HG03442 (cell line): ENCODE data around the gene RNF151.
"Not testable (repeated sequence)": the region's sequence is repeated elsewhere in the genome, so short reads cannot be mapped to it uniquely, and the experiment has no call there.

ENCODE experiments used
- ATAC-seq: cut with Tn5 transposase; IDR thresholded peaks from one replicate; pipeline ENCODE4 v1.9.1; 2021; ENCODE audit warnings: mild to moderate bottlenecking, moderate library complexity; ENCODE audit not compliant: unreplicated experiment

RNF151 gene, protein sequence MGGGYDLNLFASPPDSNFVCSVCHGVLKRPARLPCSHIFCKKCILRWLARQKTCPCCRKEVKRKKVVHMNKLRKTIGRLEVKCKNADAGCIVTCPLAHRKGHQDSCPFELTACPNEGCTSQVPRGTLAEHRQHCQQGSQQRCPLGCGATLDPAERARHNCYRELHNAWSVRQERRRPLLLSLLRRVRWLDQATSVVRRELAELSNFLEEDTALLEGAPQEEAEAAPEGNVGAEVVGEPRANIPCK

DNA sequence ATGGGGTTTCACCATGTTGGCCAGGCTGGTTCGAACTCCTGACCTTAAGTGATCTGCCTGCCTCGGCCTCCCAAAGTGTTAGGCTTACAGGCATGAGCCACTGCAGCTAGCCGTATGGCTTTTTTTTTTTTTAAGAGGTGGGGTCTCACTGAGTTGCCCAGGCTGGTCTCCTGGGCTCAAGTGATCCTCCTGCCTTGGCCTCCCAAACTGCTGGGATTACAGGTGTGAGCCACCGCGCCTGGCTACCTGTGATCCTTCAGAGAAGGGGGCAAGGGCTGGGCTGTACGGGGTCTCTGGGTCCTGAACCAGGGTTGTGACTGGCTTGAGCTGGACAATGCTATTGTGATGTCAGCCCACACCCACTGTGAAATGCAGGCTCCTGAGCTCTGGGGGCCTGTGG is at the start of gene RNF151:
TSS of gene RNF151 (plus strand) at position 397 of the 400 bp plus-strand sequence. CDS start 26 bp downstream, outside the sequence.
- ATAC-seq: no peak

DNA sequence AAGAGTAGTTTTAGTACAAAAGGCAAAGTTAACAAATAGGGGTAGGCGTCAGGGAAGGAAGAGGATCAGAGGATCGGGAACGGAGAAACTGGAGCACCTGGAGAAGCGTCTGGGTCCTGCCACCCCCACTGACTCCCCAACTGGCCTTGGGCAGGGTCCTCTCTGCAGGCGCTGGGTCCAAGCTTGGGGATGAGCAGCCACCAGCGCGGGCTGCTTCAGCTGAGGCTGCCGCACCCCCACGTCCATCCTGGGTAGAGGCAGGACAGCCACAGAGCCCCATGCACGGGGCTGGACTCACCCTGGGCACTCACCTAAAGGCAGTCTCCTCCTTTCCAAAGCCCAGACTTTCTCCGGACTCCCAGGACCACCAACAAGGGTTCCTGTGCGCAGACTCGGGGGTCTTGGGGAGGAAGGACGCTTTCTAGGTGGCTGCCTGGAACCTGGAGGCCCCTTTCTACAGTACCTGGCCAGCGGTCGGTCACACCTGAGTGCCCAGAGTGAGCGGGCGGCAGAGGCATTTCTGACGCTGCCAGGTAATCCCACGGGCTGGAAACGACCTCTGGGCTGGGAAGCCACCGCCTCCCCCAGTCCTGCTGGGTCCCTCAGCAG is 49.5 kb upstream of the RNF151 start:
- ATAC-seq: no peak

DNA sequence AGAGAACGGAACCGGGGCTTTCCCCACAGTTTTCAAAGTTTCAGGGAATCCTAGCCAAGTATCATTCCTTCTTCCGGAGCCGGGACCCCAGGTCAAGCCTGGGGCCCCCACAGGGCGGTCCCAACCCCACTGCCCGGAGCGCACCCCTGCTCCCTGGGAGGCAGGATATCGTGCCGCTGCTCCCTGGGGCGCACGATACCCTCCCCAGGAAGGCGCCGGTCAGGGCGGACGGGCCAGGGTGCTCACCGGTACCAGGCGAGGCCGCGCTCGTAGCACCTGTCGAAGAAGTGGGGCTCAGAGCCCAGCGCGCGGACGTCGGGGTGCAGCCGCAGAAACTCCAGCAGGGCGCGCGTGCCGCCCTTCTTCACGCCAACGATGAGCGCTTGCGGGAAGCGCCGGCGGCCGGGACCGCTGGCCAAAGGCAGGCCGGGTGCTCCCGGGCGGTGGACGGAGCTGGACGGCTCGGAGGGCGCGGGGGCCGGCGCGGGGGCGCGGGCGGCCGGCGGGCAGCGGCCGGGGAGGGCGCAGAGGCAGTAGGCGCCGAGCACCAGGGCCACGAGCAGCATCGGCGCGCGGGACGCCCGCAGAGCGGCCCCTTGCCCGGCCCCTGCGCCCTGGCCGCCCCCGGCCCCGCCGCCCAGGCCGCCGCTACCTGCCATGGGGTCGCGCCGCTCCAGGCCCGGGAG is 48.8 kb upstream of the RNF151 start:
- no peak for ATAC-seq

DNA sequence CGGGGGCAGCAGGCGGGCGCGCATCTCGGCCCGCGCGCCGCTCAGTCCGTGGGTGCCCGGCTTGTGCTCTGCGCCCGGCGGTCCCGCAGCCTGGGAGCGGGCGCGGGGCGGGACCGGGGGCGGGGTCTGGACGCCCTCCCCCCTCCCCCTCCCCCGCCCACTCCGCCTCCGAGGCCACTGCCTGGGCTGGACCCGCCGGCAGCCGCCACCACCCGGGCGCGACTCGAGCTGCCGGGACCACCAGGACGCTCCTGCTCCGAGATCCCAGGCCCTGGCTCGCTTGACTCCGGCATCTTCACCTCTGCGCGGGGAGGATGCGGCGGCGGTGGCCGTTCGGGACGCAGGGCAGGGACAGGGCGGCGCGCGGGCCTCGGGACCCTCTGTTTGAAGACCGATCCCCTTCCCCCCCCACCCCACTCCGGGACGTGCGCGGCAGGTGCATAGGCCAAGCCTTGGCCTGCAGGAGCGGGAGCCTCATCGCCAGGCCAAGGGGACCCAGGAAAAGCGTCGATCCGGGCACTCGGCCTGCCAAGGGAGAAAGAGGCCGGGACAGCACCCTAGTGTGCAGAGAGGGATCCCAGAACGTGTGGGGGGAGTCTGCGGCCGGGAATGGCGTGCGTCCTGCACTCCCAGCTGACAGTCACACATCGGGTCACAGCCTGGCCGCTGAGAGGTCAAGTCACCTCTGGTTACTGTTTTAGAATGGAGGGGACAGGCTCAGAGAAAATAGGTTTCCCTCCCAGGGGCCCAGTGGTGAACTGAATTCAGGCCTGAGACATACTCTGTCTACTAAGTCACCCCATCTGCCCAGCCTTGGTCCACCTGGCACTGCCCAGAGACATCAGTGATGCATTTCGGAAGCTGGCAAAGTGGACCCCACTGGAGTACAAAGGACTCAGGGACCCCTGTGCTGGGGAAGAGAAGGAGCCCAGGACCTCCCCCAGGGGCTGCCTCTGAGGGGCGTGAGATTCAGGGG is 48.0 kb upstream of the RNF151 start, which contains the start of gene HS3ST6:
TSS of gene HS3ST6 (minus strand) at position 65 of the 976 bp plus-strand sequence. CDS start 92 bp downstream, outside the sequence.
- no peak for ATAC-seq

DNA sequence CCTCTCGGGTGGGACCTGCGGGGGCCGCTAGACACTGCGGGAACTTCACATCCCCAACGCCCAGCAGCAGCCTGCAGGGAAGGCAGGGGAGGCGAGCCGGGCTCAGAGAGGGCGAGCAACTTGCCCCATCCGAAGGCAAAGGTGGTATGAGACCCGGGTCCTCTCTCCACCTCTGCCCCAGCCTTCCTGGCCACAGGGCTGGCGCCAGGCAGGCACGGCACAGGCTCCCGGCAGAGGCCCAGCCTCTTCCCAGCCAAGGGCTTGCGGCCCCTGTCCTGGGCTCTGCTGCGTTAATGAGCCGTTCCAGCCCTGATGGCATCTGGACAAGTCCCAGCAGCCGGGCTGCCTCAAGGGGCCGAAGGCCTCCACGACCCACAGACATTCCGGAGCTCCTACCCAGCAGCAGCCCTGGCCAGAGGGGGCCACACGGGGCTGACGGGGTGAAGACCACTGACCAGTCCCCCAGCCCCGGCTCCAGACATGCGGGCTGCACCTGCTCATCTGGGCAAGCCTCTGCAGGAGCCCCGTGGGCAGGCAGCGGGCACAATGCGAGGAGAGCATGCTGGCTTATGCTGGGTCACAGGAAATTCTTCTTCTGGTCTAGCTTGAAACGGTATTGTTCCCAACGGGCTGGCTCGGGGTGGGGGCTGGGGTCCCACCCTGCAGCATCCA is 47.2 kb upstream of the RNF151 start:
- no peak for ATAC-seq

GRCh38 chr16:1920122-1920521 is 46.5 kb upstream of the RNF151 start:
- not testable (repeated sequence) for ATAC-seq

- ATAC-seq: no peak
These were observed 45.9 kb upstream of the RNF151 start for GRCh38 chr16:1920727-1921171.

GRCh38 chr16:1922357-1922756 is 44.3 kb upstream of the RNF151 start:
- no peak for ATAC-seq

DNA sequence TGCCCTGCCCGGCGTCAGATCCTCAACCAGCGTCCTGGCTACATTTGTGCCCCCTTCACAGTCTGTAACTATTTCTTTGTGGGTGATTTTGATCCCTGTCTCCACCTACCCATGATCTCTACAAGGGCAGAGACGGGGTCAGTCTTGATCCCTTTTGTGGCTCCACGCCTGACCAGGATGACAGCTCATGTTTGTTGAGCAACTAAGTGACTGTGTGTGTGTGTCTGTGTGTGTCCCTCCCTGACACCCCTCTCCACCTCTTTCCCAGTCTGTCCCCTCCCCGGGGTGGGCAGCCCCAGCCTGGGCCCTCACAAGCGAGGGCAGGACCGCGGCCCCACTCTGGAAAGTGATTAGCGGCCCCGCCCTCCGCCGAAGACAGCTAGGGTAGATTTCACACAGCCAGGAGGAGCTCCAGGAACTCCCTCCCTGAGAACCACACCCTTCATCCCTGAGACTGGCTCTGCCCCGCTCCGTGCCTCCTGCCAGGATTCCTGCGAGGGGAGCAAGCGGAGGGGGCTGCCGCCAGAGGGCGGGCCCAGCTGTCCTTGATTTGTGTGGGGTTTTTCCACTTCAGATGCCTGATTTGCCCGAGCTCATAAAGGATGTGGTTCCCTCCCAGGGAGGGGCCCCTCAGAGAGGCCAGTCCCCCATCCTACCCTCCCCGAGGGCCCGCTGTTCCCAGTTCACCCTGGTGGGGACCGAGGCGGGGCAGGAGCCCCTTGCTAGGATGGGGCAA is 43.2 kb upstream of the RNF151 start:
- no peak for ATAC-seq

DNA sequence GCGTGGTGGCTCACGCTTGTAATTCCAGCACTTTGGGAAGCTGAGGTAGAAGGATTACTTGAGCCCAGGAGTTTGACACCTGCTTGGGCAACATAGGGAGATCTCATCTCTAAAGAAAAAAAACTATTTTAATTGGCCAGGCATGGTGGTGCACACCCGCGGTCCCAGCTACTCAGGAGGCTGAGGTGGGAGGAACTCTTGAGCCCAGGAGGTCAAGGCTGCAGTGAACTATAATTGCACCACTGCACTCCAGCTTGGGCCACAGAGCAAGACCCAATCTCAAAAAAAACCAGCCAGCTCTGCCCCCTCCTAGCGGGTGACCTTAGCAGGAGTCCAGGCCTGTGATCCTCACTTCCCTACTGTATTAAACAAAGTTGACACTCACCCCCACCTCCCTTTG is 42.6 kb upstream of the RNF151 start:
- ATAC-seq: no peak

DNA sequence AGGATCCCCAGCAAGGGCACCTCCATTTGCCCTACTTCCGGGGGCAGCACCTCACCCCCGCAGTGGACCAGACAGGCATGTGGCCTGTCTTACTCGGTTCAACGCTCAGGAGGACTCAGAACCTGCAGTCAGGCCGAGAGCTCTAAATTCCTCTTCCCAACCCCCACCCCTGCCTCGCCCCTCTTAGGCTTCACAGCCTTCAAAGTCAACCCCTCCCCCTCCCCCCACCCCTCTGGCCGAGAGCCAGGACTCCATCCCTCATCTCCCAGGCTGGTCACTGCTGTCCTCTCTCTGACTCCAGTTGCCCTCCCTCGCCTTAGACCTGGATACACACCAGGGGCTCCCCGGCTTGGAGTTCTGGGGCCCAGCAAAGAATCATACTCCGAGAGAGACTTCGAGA is 40.4 kb upstream of the RNF151 start:
- ATAC-seq: no peak

- ATAC-seq: no peak
These were observed 37.6 kb upstream of the RNF151 start for GRCh38 chr16:1929105-1929504.

DNA sequence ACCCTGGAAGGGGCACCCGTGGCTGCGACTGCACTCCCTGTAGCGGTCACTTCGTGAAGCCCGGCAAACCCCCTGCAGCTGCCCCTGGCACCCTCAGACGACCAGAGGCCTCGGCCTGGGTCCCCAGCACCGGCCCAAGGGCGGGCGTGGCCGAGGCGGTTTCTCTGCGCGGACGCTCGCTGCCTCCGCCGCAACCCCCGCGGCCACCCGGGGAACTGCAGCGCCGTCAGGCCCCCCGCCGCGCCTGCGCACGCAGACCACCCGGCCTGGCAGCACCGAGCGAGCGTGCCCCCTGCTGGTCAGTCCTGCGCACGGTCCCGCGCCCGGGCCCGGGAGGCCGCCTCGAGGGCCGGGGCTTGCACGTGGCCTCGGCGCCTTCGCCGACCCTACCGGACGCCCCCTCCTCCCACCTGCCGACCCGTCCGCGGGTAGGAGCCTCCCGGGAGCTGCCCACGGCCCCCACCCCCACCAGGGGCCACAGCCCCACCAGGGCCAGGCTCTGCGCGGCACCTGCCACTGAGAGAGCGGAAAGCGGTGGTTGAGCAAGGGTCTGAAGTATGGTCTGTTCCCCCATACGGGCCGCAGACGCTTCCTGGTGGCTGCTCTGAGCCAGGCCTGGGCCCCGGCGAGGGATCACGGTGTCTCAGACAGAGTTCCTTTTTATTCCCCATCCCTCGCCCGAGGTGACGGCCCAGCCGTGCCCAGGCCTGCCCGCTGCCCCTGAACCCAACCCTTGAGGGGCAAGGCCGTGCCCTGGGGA is 36.9 kb upstream of the RNF151 start:
- ATAC-seq: peak; percentile 83

GRCh38 chr16:1930338-1930720 is 36.3 kb upstream of the RNF151 start:
- ATAC-seq: no peak

DNA sequence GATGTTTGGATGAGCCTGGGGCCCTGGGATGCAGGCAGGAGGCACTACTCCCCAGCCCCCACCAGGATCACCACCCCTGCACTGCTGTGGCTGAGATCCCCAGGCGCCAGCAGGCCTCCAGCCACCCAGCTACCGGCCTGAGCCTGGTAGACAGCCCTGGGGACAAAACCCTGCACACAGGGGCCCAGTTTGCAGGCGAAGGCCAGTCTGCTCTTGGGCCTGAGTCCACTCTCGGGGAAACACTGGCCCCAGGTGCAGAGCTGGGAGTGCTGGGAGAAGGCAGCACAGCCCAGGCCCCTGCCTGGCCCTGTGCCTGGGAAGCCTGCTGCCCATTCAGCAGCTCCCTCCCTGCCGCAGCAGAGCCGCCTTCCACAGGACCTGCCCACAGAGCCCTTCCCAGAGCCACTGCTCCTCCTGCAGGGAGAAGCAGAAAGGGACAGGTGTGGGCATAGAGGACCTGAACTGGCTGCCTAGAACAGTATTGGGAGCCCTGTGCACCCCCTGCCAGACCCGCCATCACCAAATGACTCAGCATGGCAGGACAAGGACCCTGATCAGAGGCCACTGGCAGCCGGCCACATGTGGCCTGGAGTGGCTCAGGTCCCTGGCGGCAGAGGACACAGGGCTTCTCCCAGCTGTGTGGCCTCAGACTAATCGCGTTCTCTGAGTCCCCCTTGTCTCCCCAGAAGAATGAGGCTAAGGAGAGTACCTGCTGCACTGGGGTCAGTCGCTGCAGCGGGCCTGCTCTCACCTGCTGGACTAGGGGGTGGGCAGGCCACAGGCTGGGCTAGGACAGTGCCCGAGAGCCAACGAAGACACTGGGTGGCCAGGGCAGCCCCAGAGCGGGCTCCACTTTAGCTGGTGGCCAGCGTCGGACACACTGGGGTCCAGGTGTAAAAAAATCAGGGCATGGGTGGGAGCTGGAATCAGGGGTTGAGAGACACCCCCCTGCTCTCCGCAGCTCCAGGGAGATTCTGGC is 34.3 kb upstream of the RNF151 start:
- no peak for ATAC-seq

DNA sequence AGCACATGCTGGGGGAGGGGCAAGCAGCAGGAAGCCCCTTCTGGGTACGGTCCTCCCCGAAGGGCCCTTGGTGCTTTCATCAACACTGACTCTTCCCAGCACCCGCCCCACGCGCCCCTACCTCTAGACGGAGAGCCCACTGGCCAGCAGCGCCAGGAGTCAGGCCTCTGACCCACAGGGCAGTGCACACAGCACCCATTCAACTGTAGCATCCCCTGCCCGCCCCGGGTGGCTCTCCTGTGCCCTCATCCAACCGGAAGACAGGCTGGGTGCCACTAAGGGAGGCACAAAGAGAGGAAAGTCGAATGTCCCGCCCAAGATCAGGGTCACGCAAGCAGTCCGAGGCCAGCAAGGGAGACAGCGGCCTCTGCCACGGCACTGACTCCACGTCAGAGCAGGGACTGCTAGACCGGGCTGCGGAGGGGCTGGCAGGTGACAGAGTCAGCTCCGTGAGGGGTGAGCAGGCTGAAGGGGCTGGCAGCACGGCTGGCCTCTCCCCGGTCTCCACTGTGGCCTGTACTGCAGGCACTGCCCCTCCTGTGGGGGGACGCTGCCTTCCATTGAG is 33.5 kb upstream of the RNF151 start:
- no peak for ATAC-seq

DNA sequence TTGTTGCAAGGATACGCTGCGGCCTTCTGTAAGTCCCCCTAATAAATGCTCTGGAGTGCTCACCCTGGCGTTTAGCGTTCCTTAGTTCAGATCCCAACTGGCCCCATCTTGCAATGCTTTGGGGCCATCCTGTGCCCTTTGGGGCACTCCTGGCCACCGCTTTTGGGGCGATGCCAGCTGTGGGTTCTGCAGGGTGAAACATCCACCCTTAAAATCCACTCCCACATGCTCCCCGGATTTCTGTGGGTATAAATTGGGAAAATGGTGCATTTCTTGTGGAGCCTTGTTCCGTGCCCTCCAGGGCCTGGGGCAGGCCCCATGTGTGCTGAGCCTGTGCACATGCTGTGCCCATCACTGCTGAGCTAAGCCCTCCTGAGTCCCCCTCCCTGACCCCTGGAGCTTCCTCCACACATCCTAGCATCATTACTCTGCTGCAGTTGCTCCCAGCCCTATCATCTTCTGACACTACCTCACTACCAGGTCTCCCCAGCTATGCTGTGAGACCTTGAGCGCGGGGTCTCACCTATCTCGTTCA is 29.6 kb upstream of the RNF151 start:
- ATAC-seq: no peak
